PC-3 (cell line): ENCODE data around the gene TMEM106B. TPM values are rescaled to one million over a fixed set of nuclear protein-coding genes. Genes with fewer than 3 reads are reported as not detected.

ENCODE experiments used
- ATAC-seq: fragments of 200-7000 bp; cut with Tn5 transposase; 2 replicates; pipeline ENCODE4 v1.9.1; 2020; ENCODE audit warnings: mild to moderate bottlenecking, moderate library complexity
- BruUV-seq: library from RNA; stranded (reverse); fragments of 400-500 nt; replicated peaks from 2 replicates; lab custom pipeline; 2021; lab: Mats Ljungman, UMichigan
- CTCF ChIA-PET: fragments of 300-600 bp; sonication (Branson Sonifier 250); formaldehyde crosslinking; loops from one replicate; lab custom pipeline; 2022; ENCODE audit warnings: antibody characterized with exemption; lab: Charles Lee
- POLR2A ChIA-PET: fragments of 300-600 bp; sonication (Branson Sonifier 250); formaldehyde crosslinking; loops from one replicate; lab custom pipeline; 2022; ENCODE audit warnings: antibody characterized with exemption; ENCODE audit not compliant: unreplicated experiment; lab: Charles Lee
- DNase-seq: peaks from one replicate; pipeline ENCODE4 v3.0.0-alpha.2; 2015
- H2AFZ ChIP-seq: fragments of 300-600 bp; sonication (generic); 2 replicates; pipeline ENCODE4 v1.6.0; 2016; ENCODE audit warnings: antibody characterized with exemption, low read length
- H3F3A ChIP-seq: fragments of 300-600 bp; sonication (generic); one replicate; pipeline ENCODE4 v1.6.0; 2017; ENCODE audit warnings: antibody characterized with exemption, low read length, control low read depth, mild to moderate bottlenecking; ENCODE audit not compliant: unreplicated experiment
- H3K27ac ChIP-seq: fragments of 300-600 bp; sonication (generic); 2 replicates; pipeline ENCODE4 v1.5.1; 2016; ENCODE audit warnings: mild to moderate bottlenecking, low read length
- H3K27me3 ChIP-seq: fragments of 300-600 bp; sonication (generic); 2 replicates; pipeline ENCODE4 v1.6.1; 2016; ENCODE audit warnings: low read length, mixed read lengths
- H3K36me3 ChIP-seq: fragments of 300-600 bp; sonication (generic); 2 replicates; pipeline ENCODE4 v1.6.1; 2016; ENCODE audit warnings: low read depth, mixed run types, low read length, mixed read lengths
- H3K4me1 ChIP-seq: fragments of 300-600 bp; sonication (generic); 2 replicates; pipeline ENCODE4 v1.5.1; 2016; ENCODE audit warnings: low read length; ENCODE audit not compliant: insufficient read depth
- H3K4me2 ChIP-seq: fragments of 300-600 bp; sonication (generic); 2 replicates; pipeline ENCODE4 v1.6.0; 2016; ENCODE audit warnings: low read length
- H3K4me3 ChIP-seq: fragments of 300-600 bp; sonication (generic); 2 replicates; pipeline ENCODE4 v1.5.1; 2016; ENCODE audit warnings: mild to moderate bottlenecking, low read length, mixed read lengths
- H3K79me2 ChIP-seq: fragments of 300-600 bp; sonication (generic); 2 replicates; pipeline ENCODE4 v1.6.1; 2017; ENCODE audit warnings: low read length, mixed read lengths
- H3K9ac ChIP-seq: fragments of 300-600 bp; sonication (generic); 2 replicates; pipeline ENCODE4 v1.6.0; 2016; ENCODE audit warnings: mild to moderate bottlenecking, low read length
- H3K9me2 ChIP-seq: fragments of 300-600 bp; sonication (generic); replicated peaks from 2 replicates; pipeline ENCODE4 v1.6.1; 2016; ENCODE audit warnings: mixed run types, low read length, mixed read lengths
- H3K9me3 ChIP-seq: fragments of 300-600 bp; sonication (generic); 2 replicates; pipeline ENCODE4 v1.6.1; 2016; ENCODE audit warnings: low read length, mixed read lengths
- H4K20me1 ChIP-seq: fragments of 300-600 bp; sonication (generic); 2 replicates; pipeline ENCODE4 v1.6.1; 2016; ENCODE audit warnings: low read length, mixed read lengths
- CTCF ChIP-seq: fragments of 300-600 bp; sonication (generic); conservative IDR thresholded peaks from 2 replicates; pipeline ENCODE4 v1.5.1; 2017; ENCODE audit warnings: antibody characterized with exemption, low read depth, mild to moderate bottlenecking, low read length
- EZH2 ChIP-seq: fragments of 300-600 bp; sonication (generic); IDR thresholded peaks from one replicate; pipeline ENCODE4 v1.6.1; 2017; ENCODE audit warnings: antibody characterized with exemption, mild to moderate bottlenecking, low read length; ENCODE audit not compliant: unreplicated experiment
- EZH2phosphoT487 ChIP-seq: fragments of 300-600 bp; sonication (generic); IDR thresholded peaks from 2 replicates; pipeline ENCODE4 v1.6.1; 2018; ENCODE audit warnings: mild to moderate bottlenecking, antibody characterized with exemption, low read length, borderline replicate concordance
- intact Hi-C: fragments of 100-400 bp; cut with micrococcal nuclease; formaldehyde crosslinking; loops from 2 replicates; pipeline ENCODE4 v1.9.0; 2023
- total RNA-seq: library from RNA; depleted of rRNA; stranded (reverse); fragments of >200 nt; gene quantifications from 2 replicates; pipeline ENCODE4 v1.2.3, GENCODE V29; 2014

Gene TMEM106B
- total RNA-seq, 1 experiment from 2014 or later, result 41.6 TPM

GRCh38 chr7:12233175-12233574 lies 22.1 kb downstream of the TMEM106B start:
- Histone ChIP-seq H3K9ac (no peak overlapping the region), H3F3A (no peaks in the 10 kb centered on the region), H3K4me2 (no peak overlapping the region), H3K9me2 (no peaks in the 10 kb centered on the region), H3K9me3 (no peaks in the 10 kb centered on the region), H3K79me2 (no peaks in the 10 kb centered on the region), H3K4me3 (no peak overlapping the region), H3K4me1 (peaks cover 4% of the 10 kb centered on the region; the same call in 1 of the 2 replicates), H2AFZ (no peak overlapping the region), H3K27ac (no peak overlapping the region), H4K20me1 (no peaks in the 10 kb centered on the region), H3K36me3 (peaks cover 9% of the 10 kb centered on the region), H3K27me3 (no peaks in the 10 kb centered on the region)
- ChIA-PET CTCF (no interaction called here), POLR2A (no interaction called here)
- TF ChIP-seq EZH2 (no peak), EZH2phosphoT487 (no peak), CTCF (no peak)
- no TSS peak for BruUV-seq
- ATAC-seq (no peak), DNase-seq (no peak)
- intact Hi-C loops, result no loop called here

- no peaks in the 10 kb centered on the region for H3F3A ChIP-seq
- peaks cover 4% of the 10 kb centered on the region; the same call in 1 of the 2 replicates for H3K4me1 ChIP-seq
- DNase-seq (no peak), ATAC-seq (no peak)
- no peaks in the 10 kb centered on the region for H3K27me3 ChIP-seq
- no peak overlapping the region for H3K27ac ChIP-seq
- no peak overlapping the region for H2AFZ ChIP-seq
- no peak overlapping the region for H3K4me3 ChIP-seq
- no peak overlapping the region for H3K9ac ChIP-seq
- no peaks in the 10 kb centered on the region for H3K9me2 ChIP-seq
- no peak overlapping the region for H3K4me2 ChIP-seq
- POLR2A ChIA-PET, result no interaction called here
- H3K9me3 ChIP-seq, result no peaks in the 10 kb centered on the region
- CTCF ChIA-PET, result no interaction called here
- TF ChIP-seq CTCF, result no peak
- TF ChIP-seq EZH2phosphoT487, result no peak
- no peak for TF ChIP-seq EZH2
- no TSS peak for BruUV-seq
- intact Hi-C loops, result no loop called here
- H3K36me3 ChIP-seq, result peaks cover 13% of the 10 kb centered on the region
- H3K79me2 ChIP-seq, result no peaks in the 10 kb centered on the region
- no peaks in the 10 kb centered on the region for H4K20me1 ChIP-seq
These were observed 23.3 kb downstream of the TMEM106B start for GRCh38 chr7:12234334-12234865.

- no peak overlapping the region for H3K4me2 ChIP-seq
- H3K4me1 ChIP-seq, result peaks cover 4% of the 10 kb centered on the region; the same call in 1 of the 2 replicates
- no peak overlapping the region for H3K27ac ChIP-seq
- H3K9ac ChIP-seq, result no peak overlapping the region
- H3K9me2 ChIP-seq, result no peaks in the 10 kb centered on the region
- ATAC-seq, result no peak
- intact Hi-C loops, result no loop called here
- peaks cover 11% of the 10 kb centered on the region for H3K36me3 ChIP-seq
- CTCF ChIA-PET, result no interaction called here
- no peaks in the 10 kb centered on the region for H3K79me2 ChIP-seq
- no peaks in the 10 kb centered on the region for H3K9me3 ChIP-seq
- no peak for DNase-seq
- H2AFZ ChIP-seq, result no peak overlapping the region
- BruUV-seq, result no TSS peak
- no peak overlapping the region for H3K4me3 ChIP-seq
- POLR2A ChIA-PET, result interaction anchor here (0.6 kb wide), 1 partner anchor 268 kb away, joined by 3 read pairs; a partner anchor contains a TSS
- H4K20me1 ChIP-seq, result no peaks in the 10 kb centered on the region
- H3K27me3 ChIP-seq, result no peaks in the 10 kb centered on the region
- TF ChIP-seq EZH2phosphoT487, result no peak
- TF ChIP-seq EZH2, result no peak
- no peak for TF ChIP-seq CTCF
- no peaks in the 10 kb centered on the region for H3F3A ChIP-seq
These were observed 24.9 kb downstream of the TMEM106B start for GRCh38 chr7:12235970-12236369.
